ENCODE measurements around the gene EFNA1. TPM values are rescaled to one million over a fixed set of nuclear protein-coding genes. Genes with fewer than 3 reads are reported as not detected.

EFNA1 gene
- total and polyA plus RNA-seq, 4 donors = 58.6 to 236 (median 179) TPM

DNA sequence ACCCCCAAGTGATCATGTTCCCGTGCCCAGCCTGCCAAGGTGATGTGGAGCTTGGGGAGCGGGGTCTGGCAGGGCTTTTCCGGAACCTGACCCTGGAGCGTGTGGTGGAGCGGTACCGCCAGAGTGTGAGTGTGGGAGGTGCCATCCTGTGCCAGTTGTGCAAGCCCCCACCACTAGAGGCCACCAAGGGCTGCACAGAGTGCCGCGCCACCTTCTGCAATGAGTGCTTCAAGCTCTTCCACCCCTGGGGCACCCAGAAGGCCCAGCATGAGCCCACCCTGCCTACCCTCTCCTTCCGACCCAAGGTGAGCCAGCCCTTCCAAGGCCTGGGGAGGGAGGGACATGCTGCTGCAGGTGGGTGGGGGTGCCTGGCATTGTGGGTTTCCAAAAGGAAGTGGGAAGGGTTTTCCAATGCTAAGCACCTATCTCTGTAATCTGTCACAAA, 48.3 kb downstream of the EFNA1 start:
- Histone ChIP-seq H3K27me3 (ENCODE audit: control insufficient read depth in 4 of 4, insufficient read depth in 4 of 4, low read length in 3 of 4) (peaks cover 0 to 3% (median 0%) of the 10 kb centered on the region in 4 donors), H3K36me3 (ENCODE audit: control insufficient read depth in 4 of 4, insufficient read depth in 3 of 4, low read depth in 1 of 4, low read length in 3 of 4) (no peaks in the 10 kb centered on the region), H3K9me3 (ENCODE audit: control insufficient read depth in 4 of 4, low read length in 3 of 4) (no peaks in the 10 kb centered on the region), H3K4me1 (ENCODE audit: control insufficient read depth in 4 of 4, insufficient read depth in 4 of 4, low read length in 3 of 4) (peaks cover 0 to 10% (median 7%) of the 10 kb centered on the region in 4 donors), H3K9ac (ENCODE audit: low read depth in 1 of 2, low read length in 2 of 2) (no peak overlapping the region), H3K4me3 (ENCODE audit: low read depth in 1 of 3, low read length in 3 of 3) (no peak overlapping the region), H3K27ac (ENCODE audit: low read depth in 1 of 2, low read length in 2 of 2) (no peak overlapping the region)
- DNase-seq (ENCODE audit: low spot score) = peak; percentile 30
- 89% methylated on average over 9 of the region's 9 CpGs for WGBS
- TF ChIP-seq FOXA2 (IDR thresholded peaks at IDR 0.05) (no peak), GABPA (IDR thresholded peaks at IDR 0.05 in 1 of 2, conservative IDR thresholded peaks at IDR 0.05 in 1 of 2) (no peak), RXRA (IDR thresholded peaks at IDR 0.05) (no peak), RAD21 (IDR thresholded peaks at IDR 0.05) (no peak), NR2F2 (IDR thresholded peaks at IDR 0.05) (no peak), FOXA1 (IDR thresholded peaks at IDR 0.05) (no peak)
- TF ChIP-seq, protein P1, sequence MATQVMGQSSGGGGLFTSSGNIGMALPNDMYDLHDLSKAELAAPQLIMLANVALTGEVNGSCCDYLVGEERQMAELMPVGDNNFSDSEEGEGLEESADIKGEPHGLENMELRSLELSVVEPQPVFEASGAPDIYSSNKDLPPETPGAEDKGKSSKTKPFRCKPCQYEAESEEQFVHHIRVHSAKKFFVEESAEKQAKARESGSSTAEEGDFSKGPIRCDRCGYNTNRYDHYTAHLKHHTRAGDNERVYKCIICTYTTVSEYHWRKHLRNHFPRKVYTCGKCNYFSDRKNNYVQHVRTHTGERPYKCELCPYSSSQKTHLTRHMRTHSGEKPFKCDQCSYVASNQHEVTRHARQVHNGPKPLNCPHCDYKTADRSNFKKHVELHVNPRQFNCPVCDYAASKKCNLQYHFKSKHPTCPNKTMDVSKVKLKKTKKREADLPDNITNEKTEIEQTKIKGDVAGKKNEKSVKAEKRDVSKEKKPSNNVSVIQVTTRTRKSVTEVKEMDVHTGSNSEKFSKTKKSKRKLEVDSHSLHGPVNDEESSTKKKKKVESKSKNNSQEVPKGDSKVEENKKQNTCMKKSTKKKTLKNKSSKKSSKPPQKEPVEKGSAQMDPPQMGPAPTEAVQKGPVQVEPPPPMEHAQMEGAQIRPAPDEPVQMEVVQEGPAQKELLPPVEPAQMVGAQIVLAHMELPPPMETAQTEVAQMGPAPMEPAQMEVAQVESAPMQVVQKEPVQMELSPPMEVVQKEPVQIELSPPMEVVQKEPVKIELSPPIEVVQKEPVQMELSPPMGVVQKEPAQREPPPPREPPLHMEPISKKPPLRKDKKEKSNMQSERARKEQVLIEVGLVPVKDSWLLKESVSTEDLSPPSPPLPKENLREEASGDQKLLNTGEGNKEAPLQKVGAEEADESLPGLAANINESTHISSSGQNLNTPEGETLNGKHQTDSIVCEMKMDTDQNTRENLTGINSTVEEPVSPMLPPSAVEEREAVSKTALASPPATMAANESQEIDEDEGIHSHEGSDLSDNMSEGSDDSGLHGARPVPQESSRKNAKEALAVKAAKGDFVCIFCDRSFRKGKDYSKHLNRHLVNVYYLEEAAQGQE (IDR thresholded peaks at IDR 0.05) = no peak

DNA sequence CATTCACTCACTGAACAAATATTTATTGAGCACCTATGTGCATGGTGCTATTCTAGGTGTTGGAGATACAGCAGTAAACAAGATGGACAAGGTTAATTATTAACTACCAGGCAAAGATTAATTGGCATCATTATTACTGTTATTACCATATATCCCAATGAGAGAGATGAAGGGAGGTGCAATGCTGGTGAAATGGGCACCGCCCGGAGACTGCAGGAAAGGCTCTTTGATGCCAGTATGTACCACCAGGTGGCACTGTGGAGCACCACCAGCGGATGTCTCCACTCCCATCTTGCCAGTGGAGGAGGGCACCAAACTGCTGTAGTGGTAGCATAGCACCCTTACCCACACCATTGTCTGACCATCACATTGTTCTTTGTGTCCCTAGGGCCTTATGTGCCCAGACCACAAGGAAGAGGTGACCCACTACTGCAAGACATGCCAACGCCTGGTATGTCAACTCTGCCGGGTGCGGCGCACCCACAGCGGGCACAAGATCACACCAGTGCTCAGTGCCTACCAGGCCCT, 48.9 kb downstream of the EFNA1 start:
- no peaks in the 10 kb centered on the region for H3K9me3 ChIP-seq (ENCODE audit: control insufficient read depth in 4 of 4, low read length in 3 of 4)
- no peaks in the 10 kb centered on the region for H3K36me3 ChIP-seq (ENCODE audit: control insufficient read depth in 4 of 4, insufficient read depth in 3 of 4, low read depth in 1 of 4, low read length in 3 of 4)
- no peak overlapping the region for H3K9ac ChIP-seq (ENCODE audit: low read depth in 1 of 2, low read length in 2 of 2)
- WGBS = 61% methylated on average over 8 of the region's 8 CpGs
- TF ChIP-seq HNF4G (IDR thresholded peaks at IDR 0.05) (no peak), RAD21 (IDR thresholded peaks at IDR 0.05) (peak; percentile 68 to 83), RXRA (IDR thresholded peaks at IDR 0.05) (no peak), JUND (IDR thresholded peaks at IDR 0.05) (no peak), YY1 (IDR thresholded peaks at IDR 0.05) (no peak), TAF1 (conservative IDR thresholded peaks at IDR 0.05) (no peak)
- TF ChIP-seq, protein P2, sequence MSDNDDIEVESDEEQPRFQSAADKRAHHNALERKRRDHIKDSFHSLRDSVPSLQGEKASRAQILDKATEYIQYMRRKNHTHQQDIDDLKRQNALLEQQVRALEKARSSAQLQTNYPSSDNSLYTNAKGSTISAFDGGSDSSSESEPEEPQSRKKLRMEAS (IDR thresholded peaks at IDR 0.05) = no peak
- TF ChIP-seq, protein P3, sequence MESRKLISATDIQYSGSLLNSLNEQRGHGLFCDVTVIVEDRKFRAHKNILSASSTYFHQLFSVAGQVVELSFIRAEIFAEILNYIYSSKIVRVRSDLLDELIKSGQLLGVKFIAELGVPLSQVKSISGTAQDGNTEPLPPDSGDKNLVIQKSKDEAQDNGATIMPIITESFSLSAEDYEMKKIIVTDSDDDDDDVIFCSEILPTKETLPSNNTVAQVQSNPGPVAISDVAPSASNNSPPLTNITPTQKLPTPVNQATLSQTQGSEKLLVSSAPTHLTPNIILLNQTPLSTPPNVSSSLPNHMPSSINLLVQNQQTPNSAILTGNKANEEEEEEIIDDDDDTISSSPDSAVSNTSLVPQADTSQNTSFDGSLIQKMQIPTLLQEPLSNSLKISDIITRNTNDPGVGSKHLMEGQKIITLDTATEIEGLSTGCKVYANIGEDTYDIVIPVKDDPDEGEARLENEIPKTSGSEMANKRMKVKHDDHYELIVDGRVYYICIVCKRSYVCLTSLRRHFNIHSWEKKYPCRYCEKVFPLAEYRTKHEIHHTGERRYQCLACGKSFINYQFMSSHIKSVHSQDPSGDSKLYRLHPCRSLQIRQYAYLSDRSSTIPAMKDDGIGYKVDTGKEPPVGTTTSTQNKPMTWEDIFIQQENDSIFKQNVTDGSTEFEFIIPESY (IDR thresholded peaks at IDR 0.05) = no peak
- TF ChIP-seq, protein P4, sequence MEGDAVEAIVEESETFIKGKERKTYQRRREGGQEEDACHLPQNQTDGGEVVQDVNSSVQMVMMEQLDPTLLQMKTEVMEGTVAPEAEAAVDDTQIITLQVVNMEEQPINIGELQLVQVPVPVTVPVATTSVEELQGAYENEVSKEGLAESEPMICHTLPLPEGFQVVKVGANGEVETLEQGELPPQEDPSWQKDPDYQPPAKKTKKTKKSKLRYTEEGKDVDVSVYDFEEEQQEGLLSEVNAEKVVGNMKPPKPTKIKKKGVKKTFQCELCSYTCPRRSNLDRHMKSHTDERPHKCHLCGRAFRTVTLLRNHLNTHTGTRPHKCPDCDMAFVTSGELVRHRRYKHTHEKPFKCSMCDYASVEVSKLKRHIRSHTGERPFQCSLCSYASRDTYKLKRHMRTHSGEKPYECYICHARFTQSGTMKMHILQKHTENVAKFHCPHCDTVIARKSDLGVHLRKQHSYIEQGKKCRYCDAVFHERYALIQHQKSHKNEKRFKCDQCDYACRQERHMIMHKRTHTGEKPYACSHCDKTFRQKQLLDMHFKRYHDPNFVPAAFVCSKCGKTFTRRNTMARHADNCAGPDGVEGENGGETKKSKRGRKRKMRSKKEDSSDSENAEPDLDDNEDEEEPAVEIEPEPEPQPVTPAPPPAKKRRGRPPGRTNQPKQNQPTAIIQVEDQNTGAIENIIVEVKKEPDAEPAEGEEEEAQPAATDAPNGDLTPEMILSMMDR (IDR thresholded peaks at IDR 0.05; ENCODE audit: low read depth, low read length, missing input control) = peak; percentile 91
- peaks cover 0 to 10% (median 7%) of the 10 kb centered on the region in 4 donors for H3K4me1 ChIP-seq (ENCODE audit: control insufficient read depth in 4 of 4, insufficient read depth in 4 of 4, low read length in 3 of 4)
- peak; percentile 89 for DNase-seq (ENCODE audit: low spot score)
- H3K27ac ChIP-seq (ENCODE audit: low read depth in 1 of 2, low read length in 2 of 2) = no peak overlapping the region
- H3K27me3 ChIP-seq (ENCODE audit: control insufficient read depth in 4 of 4, insufficient read depth in 4 of 4, low read length in 3 of 4) = peaks cover 0 to 3% (median 0%) of the 10 kb centered on the region in 4 donors
- H3K4me3 ChIP-seq (ENCODE audit: low read depth in 1 of 3, low read length in 3 of 3) = no peak overlapping the region

All from liver (tissue), 9 donors.